Transverse colon (tissue), 3 donors: ENCODE results near the gene KASH5.

ENCODE experiments used
- EP300 ChIP-seq: sonication (generic); formaldehyde crosslinking; IDR thresholded peaks from one replicate; pipeline ENCODE4 v1.6.1; 2017; ENCODE audit warnings: antibody characterized with exemption, low read depth
- POLR2A ChIP-seq: fragments of 450-650 bp; IDR thresholded peaks from one replicate; pipeline ENCODE4 v1.6.1; 2016; ENCODE audit warnings: antibody characterized with exemption, mild to moderate bottlenecking, moderate library complexity
- TF ChIP-seq, protein P1 (sequence below), 5 experiments: fragments of 200-600 bp in 3 of 5; fragments of 450-650 bp in 2 of 5; sonication (generic) in 3 of 5; IDR thresholded peaks; 1 replicate in 2 of 5; 2 replicates in 3 of 5; pipeline ENCODE4 v1.5.1; 2016 to 2017; ENCODE audit warnings: antibody characterized with exemption in 5 of 5, inconsistent platforms in 3 of 5, mild to moderate bottlenecking in 2 of 5, moderate library complexity in 1 of 5

DNA sequence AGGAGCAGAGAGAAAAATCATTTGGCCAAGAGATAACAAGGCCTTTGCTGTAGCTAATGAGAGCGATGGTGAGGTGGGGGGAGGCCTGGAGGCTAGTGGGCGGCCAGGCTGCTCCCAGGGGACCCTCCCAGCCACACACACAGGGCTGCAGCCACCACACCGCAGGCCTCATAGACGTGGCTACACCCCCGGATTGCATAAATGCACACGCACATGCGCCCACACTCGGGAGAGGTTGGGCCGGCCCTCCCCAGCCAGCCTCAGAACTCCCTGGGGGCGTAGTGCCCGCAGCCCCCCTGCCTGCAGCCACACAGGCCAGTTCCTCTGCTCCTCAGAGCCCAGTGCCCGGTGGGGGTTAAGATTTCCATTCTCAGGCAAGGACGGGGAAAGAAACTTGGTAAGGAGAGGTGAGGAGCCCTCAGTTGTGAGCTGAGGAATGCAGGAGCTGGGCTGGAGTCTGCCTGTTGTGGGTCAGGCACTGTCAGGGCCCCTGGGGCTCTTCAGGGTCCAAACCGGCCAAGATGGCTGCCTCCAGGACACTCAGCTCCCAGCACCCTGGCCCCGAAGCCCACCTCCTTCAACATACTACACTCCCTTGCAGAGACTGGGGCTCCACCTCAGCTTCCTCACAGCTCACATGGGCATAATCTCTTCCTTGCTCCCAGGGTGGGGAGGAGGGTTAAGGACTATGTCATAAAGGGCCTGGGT is 27.2 kb downstream of the KASH5 start:
- TF ChIP-seq, protein P1, sequence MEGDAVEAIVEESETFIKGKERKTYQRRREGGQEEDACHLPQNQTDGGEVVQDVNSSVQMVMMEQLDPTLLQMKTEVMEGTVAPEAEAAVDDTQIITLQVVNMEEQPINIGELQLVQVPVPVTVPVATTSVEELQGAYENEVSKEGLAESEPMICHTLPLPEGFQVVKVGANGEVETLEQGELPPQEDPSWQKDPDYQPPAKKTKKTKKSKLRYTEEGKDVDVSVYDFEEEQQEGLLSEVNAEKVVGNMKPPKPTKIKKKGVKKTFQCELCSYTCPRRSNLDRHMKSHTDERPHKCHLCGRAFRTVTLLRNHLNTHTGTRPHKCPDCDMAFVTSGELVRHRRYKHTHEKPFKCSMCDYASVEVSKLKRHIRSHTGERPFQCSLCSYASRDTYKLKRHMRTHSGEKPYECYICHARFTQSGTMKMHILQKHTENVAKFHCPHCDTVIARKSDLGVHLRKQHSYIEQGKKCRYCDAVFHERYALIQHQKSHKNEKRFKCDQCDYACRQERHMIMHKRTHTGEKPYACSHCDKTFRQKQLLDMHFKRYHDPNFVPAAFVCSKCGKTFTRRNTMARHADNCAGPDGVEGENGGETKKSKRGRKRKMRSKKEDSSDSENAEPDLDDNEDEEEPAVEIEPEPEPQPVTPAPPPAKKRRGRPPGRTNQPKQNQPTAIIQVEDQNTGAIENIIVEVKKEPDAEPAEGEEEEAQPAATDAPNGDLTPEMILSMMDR (IDR thresholded peaks at IDR 0.05): no peak
- no peak for TF ChIP-seq POLR2A
- TF ChIP-seq EP300: no peak
